ACC112 (cell line): ENCODE data around the gene IL17RB.

Source experiments
- H2AFZ ChIP-seq: fragments of 200-600 bp; sonication (generic); one replicate; pipeline ENCODE4 v1.6.0; 2017; ENCODE audit warnings: antibody characterized with exemption, low read length; ENCODE audit not compliant: unreplicated experiment
- H3K27ac ChIP-seq: fragments of 200-600 bp; sonication (generic); 2 replicates; pipeline ENCODE4 v1.5.1; 2014; ENCODE audit warnings: low read depth, mild to moderate bottlenecking, antibody characterized with exemption, low read length, moderate library complexity
- H3K27me3 ChIP-seq: fragments of 200-600 bp; sonication (generic); 2 replicates; pipeline ENCODE4 v1.6.1; 2014; ENCODE audit warnings: mild to moderate bottlenecking, antibody characterized with exemption, low read length, moderate library complexity, mixed read lengths; ENCODE audit not compliant: insufficient read depth
- H3K36me3 ChIP-seq: fragments of 200-600 bp; sonication (generic); 2 replicates; pipeline ENCODE4 v1.6.1; 2016; ENCODE audit warnings: mild to moderate bottlenecking, antibody characterized with exemption, low read length, moderate library complexity, mixed read lengths; ENCODE audit not compliant: insufficient read depth
- H3K4me1 ChIP-seq: fragments of 200-600 bp; sonication (generic); one replicate; pipeline ENCODE4 v1.6.1; 2016; ENCODE audit warnings: low read length, mixed read lengths; ENCODE audit not compliant: insufficient read depth, unreplicated experiment, control insufficient read depth
- H3K4me3 ChIP-seq: fragments of 200-600 bp; sonication (generic); 2 replicates; pipeline ENCODE4 v1.5.1; 2014; ENCODE audit warnings: mild to moderate bottlenecking, low read depth, low read length
- H3K79me2 ChIP-seq: fragments of 200-600 bp; sonication (generic); one replicate; pipeline ENCODE4 v1.6.0; 2016; ENCODE audit warnings: low read length; ENCODE audit not compliant: control insufficient read depth, unreplicated experiment, insufficient read depth

The IL17RB gene

GRCh38 chr3:53813229-53813628 lies 33.1 kb upstream of the IL17RB start:
- no peak overlapping the region for H3K4me3 ChIP-seq

GRCh38 chr3:53813876-53814275 lies 32.5 kb upstream of the IL17RB start:
- H3K27me3 ChIP-seq = no peaks in the 10 kb centered on the region

More at GRCh38 chr3:53813229-53813628, 33.1 kb upstream of the IL17RB start:
- H3K27me3 ChIP-seq = no peaks in the 10 kb centered on the region
- H3K27ac ChIP-seq = no peak overlapping the region
- H3K36me3 ChIP-seq = no peaks in the 10 kb centered on the region
- no peak overlapping the region for H2AFZ ChIP-seq
- no peaks in the 10 kb centered on the region for H3K4me1 ChIP-seq
- no peaks in the 10 kb centered on the region for H3K79me2 ChIP-seq

GRCh38 chr3:53815067-53815466 lies 31.3 kb upstream of the IL17RB start:
- Histone ChIP-seq H3K27me3 (no peaks in the 10 kb centered on the region), H3K79me2 (no peaks in the 10 kb centered on the region), H3K4me1 (no peaks in the 10 kb centered on the region), H2AFZ (no peak overlapping the region), H3K4me3 (no peak overlapping the region), H3K36me3 (no peaks in the 10 kb centered on the region), H3K27ac (no peak overlapping the region)

More at GRCh38 chr3:53813876-53814275, 32.5 kb upstream of the IL17RB start:
- no peak overlapping the region for H3K27ac ChIP-seq
- H3K4me1 ChIP-seq = no peaks in the 10 kb centered on the region
- no peaks in the 10 kb centered on the region for H3K79me2 ChIP-seq
- H3K36me3 ChIP-seq = no peaks in the 10 kb centered on the region
- H2AFZ ChIP-seq = no peak overlapping the region
- no peak overlapping the region for H3K4me3 ChIP-seq

GRCh38 chr3:53815651-53816050 lies 30.7 kb upstream of the IL17RB start:
- Histone ChIP-seq H3K27me3 (no peaks in the 10 kb centered on the region), H2AFZ (no peak overlapping the region), H3K27ac (no peak overlapping the region), H3K79me2 (no peaks in the 10 kb centered on the region), H3K36me3 (no peaks in the 10 kb centered on the region), H3K4me1 (no peaks in the 10 kb centered on the region), H3K4me3 (no peak overlapping the region)

- H3K79me2 ChIP-seq = no peaks in the 10 kb centered on the region
- H3K4me1 ChIP-seq = no peaks in the 10 kb centered on the region
- no peak overlapping the region for H2AFZ ChIP-seq
- no peaks in the 10 kb centered on the region for H3K27me3 ChIP-seq
- H3K4me3 ChIP-seq = no peak overlapping the region
- no peak overlapping the region for H3K27ac ChIP-seq
- H3K36me3 ChIP-seq = no peaks in the 10 kb centered on the region
Measured at GRCh38 chr3:53816425-53816824, 29.9 kb upstream of the IL17RB start.

- Histone ChIP-seq H3K4me1 (no peaks in the 10 kb centered on the region), H3K79me2 (no peaks in the 10 kb centered on the region), H3K36me3 (no peaks in the 10 kb centered on the region), H3K27me3 (no peaks in the 10 kb centered on the region), H3K27ac (no peak overlapping the region), H2AFZ (no peak overlapping the region), H3K4me3 (no peak overlapping the region)
Measured at GRCh38 chr3:53817211-53817610, 29.2 kb upstream of the IL17RB start.

GRCh38 chr3:53817809-53818208 lies 28.6 kb upstream of the IL17RB start:
- Histone ChIP-seq H3K4me3 (no peak overlapping the region), H3K27ac (no peak overlapping the region)

GRCh38 chr3:53818221-53819162 lies 27.9 kb upstream of the IL17RB start:
- no peaks in the 10 kb centered on the region for H3K4me1 ChIP-seq
- no peak overlapping the region for H3K27ac ChIP-seq
- no peak overlapping the region for H2AFZ ChIP-seq
- no peaks in the 10 kb centered on the region for H3K27me3 ChIP-seq
- no peak overlapping the region for H3K4me3 ChIP-seq
- H3K79me2 ChIP-seq = no peaks in the 10 kb centered on the region
- no peaks in the 10 kb centered on the region for H3K36me3 ChIP-seq

More at GRCh38 chr3:53817809-53818208, 28.6 kb upstream of the IL17RB start:
- Histone ChIP-seq H3K79me2 (no peaks in the 10 kb centered on the region), H3K27me3 (no peaks in the 10 kb centered on the region), H2AFZ (no peak overlapping the region), H3K4me1 (no peaks in the 10 kb centered on the region), H3K36me3 (no peaks in the 10 kb centered on the region)

- no peaks in the 10 kb centered on the region for H3K4me1 ChIP-seq
- H3K36me3 ChIP-seq = no peaks in the 10 kb centered on the region
- H3K79me2 ChIP-seq = no peaks in the 10 kb centered on the region
- H2AFZ ChIP-seq = no peak overlapping the region
- no peaks in the 10 kb centered on the region for H3K27me3 ChIP-seq
- no peak overlapping the region for H3K4me3 ChIP-seq
- no peak overlapping the region for H3K27ac ChIP-seq
Measured at GRCh38 chr3:53819163-53819868, 27.1 kb upstream of the IL17RB start.

GRCh38 chr3:53820084-53820483 lies 26.3 kb upstream of the IL17RB start:
- no peaks in the 10 kb centered on the region for H3K4me1 ChIP-seq
- H2AFZ ChIP-seq = no peak overlapping the region
- H3K4me3 ChIP-seq = no peak overlapping the region
- no peaks in the 10 kb centered on the region for H3K36me3 ChIP-seq
- H3K79me2 ChIP-seq = no peaks in the 10 kb centered on the region
- no peaks in the 10 kb centered on the region for H3K27me3 ChIP-seq
- H3K27ac ChIP-seq = no peak overlapping the region
